Astrocyte of the spinal cord (primary cell): ENCODE data around the gene OBI1.

ENCODE experiments used
- DNase-seq: peaks from one replicate; pipeline ENCODE4 v3.0.0; 2011; ENCODE audit warnings: low read depth, low spot score
- H3K4me3 ChIP-seq: 2 replicates; pipeline ENCODE4 v1.5.1; 2011; ENCODE audit warnings: low read depth, mild to moderate bottlenecking, low read length, moderate library complexity
- CTCF ChIP-seq: IDR thresholded peaks from 2 replicates; pipeline ENCODE4 v1.5.1; 2012; ENCODE audit warnings: low read depth, mild to moderate bottlenecking, low read length, inconsistent platforms
- in situ Hi-C: cut with HindIII; loops from 2 replicates; pipeline ENCODE4 v1.10.0; 2017; ENCODE audit warnings: low sequenced_read_pairs

OBI1 gene

GRCh38 chr13:78610381-78610883 is 48.5 kb downstream of the OBI1 start:
- TF ChIP-seq CTCF, result no peak
- no peak overlapping the region for H3K4me3 ChIP-seq
- no peak for DNase-seq
- in situ Hi-C loops, result no loop called here

- no peak for TF ChIP-seq CTCF
- in situ Hi-C loops, result no loop called here
- no peak for DNase-seq
- H3K4me3 ChIP-seq, result peak overlapping the region; percentile 45
Measured at GRCh38 chr13:78609464-78610205, 49.3 kb downstream of the OBI1 start.

GRCh38 chr13:78608688-78609463 is 50.1 kb downstream of the OBI1 start:
- peak overlapping the region; percentile 45 for H3K4me3 ChIP-seq
- in situ Hi-C loops, result no loop called here
- no peak for TF ChIP-seq CTCF
- DNase-seq, result no peak

DNA sequence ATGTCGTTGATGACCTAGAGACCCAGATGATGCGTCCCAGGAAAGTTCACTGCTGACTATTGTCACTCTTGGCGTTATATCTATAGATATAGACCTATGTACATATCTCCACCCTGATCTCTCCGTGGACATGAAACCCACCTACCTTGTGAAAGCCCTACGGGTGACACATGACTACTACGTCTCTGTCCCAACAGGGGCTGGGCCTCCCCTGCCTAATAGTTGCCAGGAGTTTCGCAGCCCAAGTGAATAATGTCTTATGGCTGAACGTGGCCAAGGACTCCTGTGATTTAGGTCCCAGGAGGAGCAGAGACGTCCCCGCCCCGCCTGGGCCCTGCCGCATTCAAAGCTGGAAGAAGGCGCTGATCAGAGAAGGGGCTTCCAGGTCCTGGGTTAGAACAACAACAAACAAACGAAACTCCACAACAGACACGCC is 50.7 kb downstream of the OBI1 start:
- in situ Hi-C loops, result no loop called here
- no peak for TF ChIP-seq CTCF
- DNase-seq, result no peak
- no peak overlapping the region for H3K4me3 ChIP-seq

DNA sequence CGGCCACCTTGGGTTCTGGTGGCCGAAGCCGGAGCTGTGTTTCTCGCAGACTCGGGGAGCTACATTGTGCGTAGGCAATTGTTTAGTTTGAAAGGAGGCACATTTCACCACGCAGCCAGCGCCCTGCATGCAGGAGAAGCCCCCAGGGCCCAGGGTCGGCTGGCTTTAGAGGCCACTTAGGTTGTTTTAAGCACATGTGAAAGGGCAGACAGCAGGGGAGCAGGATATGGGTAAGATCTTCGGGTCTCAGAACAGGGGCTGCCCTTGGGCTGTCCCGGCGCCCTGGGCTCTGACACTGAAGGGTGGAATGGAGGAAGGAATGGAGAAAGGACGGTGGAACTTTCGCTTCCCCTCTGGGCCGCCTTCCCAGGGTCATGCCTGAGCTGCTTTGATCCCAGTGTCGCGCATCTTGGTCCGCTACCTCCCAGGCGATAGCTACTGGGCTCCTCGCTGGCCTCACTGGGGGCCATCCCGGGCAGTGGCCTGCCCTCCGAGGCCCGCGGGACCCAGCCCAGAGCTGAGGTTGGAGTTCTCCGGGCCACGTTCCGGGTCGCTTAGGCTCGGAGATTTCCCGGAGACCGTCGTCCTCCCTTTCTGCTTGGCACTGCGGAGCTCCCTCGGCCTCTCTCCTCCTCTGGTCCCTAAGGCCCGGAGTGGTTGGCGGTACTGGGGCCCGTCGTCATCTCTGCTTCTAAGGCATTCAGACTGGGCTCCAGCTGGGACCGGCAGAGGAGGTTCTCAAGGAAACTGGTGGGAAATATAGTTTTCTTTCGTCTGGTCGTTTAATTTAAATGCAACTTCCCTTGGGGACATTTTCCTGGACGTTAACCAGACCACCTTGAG is 51.3 kb downstream of the OBI1 start:
- TF ChIP-seq CTCF, result no peak
- in situ Hi-C loops, result no loop called here
- DNase-seq, result no peak
- H3K4me3 ChIP-seq, result no peak overlapping the region
